SK-N-SH treated with all-trans-retinoic acid at 6 μM for 48 hours (cell line): Measurements from ENCODE around the gene MBD5.

ENCODE experiments used
- ARNTL ChIP-seq: fragments of 450-650 bp; formaldehyde crosslinking; IDR thresholded peaks from 2 replicates; pipeline ENCODE4 v1.5.0; 2020; ENCODE audit warnings: low read depth, mild to moderate bottlenecking, moderate library complexity, borderline replicate concordance
- BACH2 ChIP-seq: fragments of 250-450 bp; sonication (Bioruptor Pico); IDR thresholded peaks from 2 replicates; pipeline ENCODE4 v1.9.0; 2021; ENCODE audit warnings: mild to moderate bottlenecking, borderline replicate concordance
- ESRRG ChIP-seq: fragments of 250-450 bp; sonication (Bioruptor Pico); IDR thresholded peaks from 2 replicates; pipeline ENCODE4 v1.6.1; 2021; ENCODE audit warnings: mild to moderate bottlenecking
- OSR1 ChIP-seq: fragments of 250-450 bp; sonication (Bioruptor Pico); IDR thresholded peaks from 2 replicates; pipeline ENCODE4 v1.8.0; 2022; ENCODE audit warnings: moderate library complexity, mild to moderate bottlenecking, inconsistent platforms
- PPARA ChIP-seq: fragments of 250-450 bp; sonication (Bioruptor Pico); IDR thresholded peaks from 2 replicates; pipeline ENCODE4 v1.5.0; 2020; ENCODE audit warnings: mild to moderate bottlenecking, borderline replicate concordance
- SNAI2 ChIP-seq: fragments of 250-450 bp; sonication (Bioruptor Pico); IDR thresholded peaks from 2 replicates; pipeline ENCODE4 v1.5.0; 2020; ENCODE audit warnings: mild to moderate bottlenecking, moderate library complexity
- TOX ChIP-seq: fragments of 250-450 bp; sonication (Bioruptor Pico); IDR thresholded peaks from 2 replicates; pipeline ENCODE4 v1.8.0; 2021; ENCODE audit warnings: mild to moderate bottlenecking, moderate library complexity, borderline replicate concordance
- TF ChIP-seq, protein P1 (sequence below): fragments of 250-450 bp; sonication (Bioruptor Pico); IDR thresholded peaks from 2 replicates; pipeline ENCODE4 v1.5.0; 2020; ENCODE audit warnings: mild to moderate bottlenecking, moderate library complexity

DNA sequence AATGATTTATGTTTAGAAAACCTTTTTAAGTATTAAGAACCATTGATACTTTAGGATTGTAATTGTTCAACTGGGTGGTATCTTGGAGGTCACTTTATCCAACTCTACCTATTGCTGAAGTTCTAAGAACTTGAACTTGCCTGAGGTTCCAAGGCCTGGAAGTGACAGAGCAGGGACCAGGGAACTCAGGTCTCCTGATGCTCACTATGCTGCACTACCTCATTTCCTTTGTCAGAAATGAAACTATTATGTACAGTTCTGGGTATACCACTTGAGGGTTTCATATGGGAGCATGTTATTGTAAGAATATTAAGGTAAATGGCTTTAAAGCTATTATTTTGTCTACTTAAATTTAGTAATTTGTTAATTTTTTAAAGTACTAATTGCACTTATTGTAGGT, 3.0 kb downstream of the MBD5 start:
- TF ChIP-seq TOX (CRISPR knock-in tag) (no peak), PPARA (CRISPR knock-in tag) (no peak), SNAI2 (CRISPR knock-in tag) (no peak), OSR1 (no peak), ARNTL (CRISPR knock-in tag) (no peak), BACH2 (CRISPR knock-in tag) (no peak), ESRRG (no peak)
- TF ChIP-seq, protein P1, sequence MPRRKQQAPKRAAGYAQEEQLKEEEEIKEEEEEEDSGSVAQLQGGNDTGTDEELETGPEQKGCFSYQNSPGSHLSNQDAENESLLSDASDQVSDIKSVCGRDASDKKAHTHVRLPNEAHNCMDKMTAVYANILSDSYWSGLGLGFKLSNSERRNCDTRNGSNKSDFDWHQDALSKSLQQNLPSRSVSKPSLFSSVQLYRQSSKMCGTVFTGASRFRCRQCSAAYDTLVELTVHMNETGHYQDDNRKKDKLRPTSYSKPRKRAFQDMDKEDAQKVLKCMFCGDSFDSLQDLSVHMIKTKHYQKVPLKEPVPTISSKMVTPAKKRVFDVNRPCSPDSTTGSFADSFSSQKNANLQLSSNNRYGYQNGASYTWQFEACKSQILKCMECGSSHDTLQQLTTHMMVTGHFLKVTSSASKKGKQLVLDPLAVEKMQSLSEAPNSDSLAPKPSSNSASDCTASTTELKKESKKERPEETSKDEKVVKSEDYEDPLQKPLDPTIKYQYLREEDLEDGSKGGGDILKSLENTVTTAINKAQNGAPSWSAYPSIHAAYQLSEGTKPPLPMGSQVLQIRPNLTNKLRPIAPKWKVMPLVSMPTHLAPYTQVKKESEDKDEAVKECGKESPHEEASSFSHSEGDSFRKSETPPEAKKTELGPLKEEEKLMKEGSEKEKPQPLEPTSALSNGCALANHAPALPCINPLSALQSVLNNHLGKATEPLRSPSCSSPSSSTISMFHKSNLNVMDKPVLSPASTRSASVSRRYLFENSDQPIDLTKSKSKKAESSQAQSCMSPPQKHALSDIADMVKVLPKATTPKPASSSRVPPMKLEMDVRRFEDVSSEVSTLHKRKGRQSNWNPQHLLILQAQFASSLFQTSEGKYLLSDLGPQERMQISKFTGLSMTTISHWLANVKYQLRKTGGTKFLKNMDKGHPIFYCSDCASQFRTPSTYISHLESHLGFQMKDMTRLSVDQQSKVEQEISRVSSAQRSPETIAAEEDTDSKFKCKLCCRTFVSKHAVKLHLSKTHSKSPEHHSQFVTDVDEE (CRISPR knock-in tag) = no peak
